Measurements from ENCODE around the gene RUSF1. TPM values are rescaled to one million over a fixed set of nuclear protein-coding genes. Genes with fewer than 3 reads are reported as not detected.

Gene RUSF1
- total RNA-seq, 2 experiments from 2014 or later, result 35.8 to 36.7 TPM

DNA sequence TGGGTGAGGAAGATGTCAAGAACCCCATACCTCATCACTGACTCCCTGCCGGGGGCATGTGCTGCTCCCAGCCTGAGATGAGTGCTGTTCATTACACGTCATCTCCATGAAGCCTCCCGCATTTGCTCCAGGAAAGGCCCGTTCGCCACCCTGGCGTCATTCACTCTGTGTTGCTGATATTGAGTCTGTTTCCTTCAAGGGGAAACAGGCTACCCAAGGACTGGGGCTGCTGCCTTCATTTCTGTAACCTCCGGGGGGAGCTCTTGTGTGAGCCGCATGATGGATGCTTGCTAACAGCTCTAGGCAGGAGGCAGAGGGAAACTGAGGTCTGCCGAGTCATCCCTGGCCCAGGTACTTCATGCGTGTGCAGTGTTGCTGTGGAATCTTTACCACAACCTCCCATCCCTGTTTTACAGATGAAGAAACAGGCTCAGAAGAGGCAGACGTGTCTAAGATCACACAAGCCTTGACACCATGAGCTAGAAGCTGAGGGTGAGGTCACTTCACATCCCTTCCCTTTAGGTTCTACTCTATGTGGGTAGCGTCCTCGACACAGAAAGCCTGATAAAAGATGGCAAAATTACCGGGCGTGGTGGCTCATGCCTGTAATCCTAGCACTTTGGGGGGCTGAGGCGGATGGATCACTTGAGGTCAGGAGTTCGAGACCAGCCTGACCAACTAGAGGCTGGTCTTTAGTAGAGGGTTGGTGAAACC lies 52.4 kb downstream of the RUSF1 start:
- Mint-ChIP-seq H3K4me3 (peak overlapping the region; percentile 89), H3K27me3 (no peaks in the 10 kb centered on the region), H3K9me3 (no peaks in the 10 kb centered on the region), H3K4me1 (ENCODE audit: low read depth) (peaks cover 49% of the 10 kb centered on the region), H3K27ac (peak overlapping the region; percentile 70), H3K36me3 (ENCODE audit: low read depth) (peaks cover 33% of the 10 kb centered on the region)
- POLR2A ChIA-PET, result interaction anchor here (0.6 to 1.7 kb wide), 4 partner anchors 8 to 414 kb away, joined by 3 to 5 read pairs (median 3); no protein-coding TSS in a partner anchor
- intact Hi-C loops (cut with micrococcal nuclease), result loop anchor here (10.0 kb wide), 1 partner anchor 409 kb away; no protein-coding TSS in a partner anchor
- TF ChIP-seq, protein P1, sequence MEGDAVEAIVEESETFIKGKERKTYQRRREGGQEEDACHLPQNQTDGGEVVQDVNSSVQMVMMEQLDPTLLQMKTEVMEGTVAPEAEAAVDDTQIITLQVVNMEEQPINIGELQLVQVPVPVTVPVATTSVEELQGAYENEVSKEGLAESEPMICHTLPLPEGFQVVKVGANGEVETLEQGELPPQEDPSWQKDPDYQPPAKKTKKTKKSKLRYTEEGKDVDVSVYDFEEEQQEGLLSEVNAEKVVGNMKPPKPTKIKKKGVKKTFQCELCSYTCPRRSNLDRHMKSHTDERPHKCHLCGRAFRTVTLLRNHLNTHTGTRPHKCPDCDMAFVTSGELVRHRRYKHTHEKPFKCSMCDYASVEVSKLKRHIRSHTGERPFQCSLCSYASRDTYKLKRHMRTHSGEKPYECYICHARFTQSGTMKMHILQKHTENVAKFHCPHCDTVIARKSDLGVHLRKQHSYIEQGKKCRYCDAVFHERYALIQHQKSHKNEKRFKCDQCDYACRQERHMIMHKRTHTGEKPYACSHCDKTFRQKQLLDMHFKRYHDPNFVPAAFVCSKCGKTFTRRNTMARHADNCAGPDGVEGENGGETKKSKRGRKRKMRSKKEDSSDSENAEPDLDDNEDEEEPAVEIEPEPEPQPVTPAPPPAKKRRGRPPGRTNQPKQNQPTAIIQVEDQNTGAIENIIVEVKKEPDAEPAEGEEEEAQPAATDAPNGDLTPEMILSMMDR (IDR thresholded peaks at IDR 0.05), result peak; percentile 43
- ATAC-seq, result no peak
- CTCF ChIA-PET, result interaction anchor here (0.7 to 2.3 kb wide), 17 partner anchors 11 to 413 kb away, joined by 3 to 13 read pairs (median 4); partner anchors contain the start of genes RUSF1 and ZNF843
- DNase-seq, result peak; percentile 62

DNA sequence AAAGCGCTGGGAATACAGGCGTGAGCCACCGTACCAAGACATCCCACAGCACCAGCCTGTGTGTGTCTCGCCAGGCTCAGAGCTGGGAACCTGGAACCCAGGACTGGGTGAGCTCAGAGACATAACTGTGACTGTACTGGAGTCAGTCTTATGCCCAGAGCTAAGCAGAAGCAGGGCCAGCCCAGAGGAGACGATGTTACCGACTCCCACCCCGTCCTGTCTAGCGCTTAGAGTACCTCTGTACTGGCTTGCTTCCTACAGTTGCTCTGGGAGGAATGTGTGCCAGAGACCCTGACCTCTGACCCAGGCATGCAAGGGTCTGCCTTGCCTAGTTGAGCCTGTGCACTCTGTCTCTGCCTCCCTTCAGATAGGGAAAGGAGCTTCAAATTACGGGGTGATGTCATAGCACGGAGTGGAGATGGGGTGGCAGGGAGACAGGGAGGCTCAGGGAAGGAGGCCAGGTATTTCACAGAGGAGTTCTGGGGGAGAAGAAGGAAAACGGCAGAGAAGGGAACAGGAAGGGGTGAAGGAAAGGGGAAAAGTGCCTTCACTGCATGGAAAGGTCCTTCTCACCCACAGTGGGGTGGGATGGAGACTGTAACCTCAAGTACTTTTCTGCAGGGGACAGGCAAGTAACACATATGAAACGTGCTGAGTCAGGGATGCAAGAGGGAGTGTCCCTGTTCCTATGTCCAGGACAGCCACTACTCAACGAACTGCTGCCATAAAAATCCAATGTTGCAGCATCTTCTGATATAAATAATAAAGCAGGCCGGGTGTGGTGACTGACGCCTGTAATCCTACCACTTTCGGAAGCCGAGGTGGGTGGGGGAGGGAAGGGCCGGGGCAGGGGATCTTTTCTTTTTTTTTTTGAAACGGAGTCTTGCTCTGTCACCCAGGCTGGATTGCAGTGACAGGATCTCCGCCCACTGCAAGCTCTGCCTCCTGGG lies 54.7 kb downstream of the RUSF1 start:
- TF ChIP-seq, protein P1 (IDR thresholded peaks at IDR 0.05), result no peak
- DNase-seq (no peak), ATAC-seq (no peak)
- intact Hi-C loops (cut with micrococcal nuclease), result loop anchor here (10.0 kb wide), 1 partner anchor 411 kb away; no protein-coding TSS in a partner anchor
- no peaks in the 10 kb centered on the region for H3K27me3 Mint-ChIP-seq
- POLR2A ChIA-PET, result interaction anchor here (0.9 kb wide), 1 partner anchor 258 kb away, joined by 3 read pairs; no protein-coding TSS in a partner anchor
- H3K4me3 Mint-ChIP-seq, result no peak overlapping the region
- peak overlapping the region; percentile 49 for H3K27ac Mint-ChIP-seq
- H3K36me3 Mint-ChIP-seq (ENCODE audit: low read depth), result peaks cover 33% of the 10 kb centered on the region
- peaks cover 41% of the 10 kb centered on the region for H3K4me1 Mint-ChIP-seq (ENCODE audit: low read depth)
- no peaks in the 10 kb centered on the region for H3K9me3 Mint-ChIP-seq
- CTCF ChIA-PET, result interaction anchor here (1.4 kb wide), 1 partner anchor 10 kb away, joined by 7 read pairs; the partner anchor contains the start of gene ZNF843

DNA sequence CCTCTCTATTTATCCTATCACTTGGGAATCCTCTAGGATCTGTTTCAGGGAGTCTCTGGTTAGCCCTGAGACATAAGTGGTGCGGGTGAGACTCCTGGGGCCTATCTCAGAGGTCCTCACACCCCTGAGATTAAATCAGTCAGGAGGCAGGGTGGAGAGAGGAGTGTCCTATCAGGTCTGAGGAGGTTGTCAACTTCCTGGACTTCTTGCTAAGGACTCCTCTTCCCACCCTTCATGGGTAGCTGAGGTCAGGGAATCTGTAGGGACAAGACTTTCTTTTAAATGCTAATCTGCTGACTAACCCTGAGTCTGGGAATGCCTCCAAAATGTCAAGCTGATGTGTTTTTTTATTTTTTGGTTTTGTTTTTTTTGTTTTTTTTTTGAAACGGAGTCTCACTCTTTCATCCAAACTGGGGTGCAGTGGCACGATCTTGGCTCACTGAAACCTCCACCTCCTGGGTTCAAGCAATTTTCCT lies 55.5 kb downstream of the RUSF1 start:
- intact Hi-C loops (cut with micrococcal nuclease), result loop anchor here (10.0 kb wide), 1 partner anchor 412 kb away; no protein-coding TSS in a partner anchor
- H3K4me1 Mint-ChIP-seq (ENCODE audit: low read depth), result peaks cover 36% of the 10 kb centered on the region
- ATAC-seq, result no peak
- H3K9me3 Mint-ChIP-seq, result no peaks in the 10 kb centered on the region
- ChIA-PET POLR2A (interaction anchor here (0.6 to 0.9 kb wide), 2 partner anchors 257 to 363 kb away, joined by 3 read pairs; no protein-coding TSS in a partner anchor), CTCF (interaction anchor here (1.3 to 1.4 kb wide), 3 partner anchors 9 to 416 kb away, joined by 3 to 7 read pairs (median 3); partner anchors contain the start of gene ZNF843)
- H3K36me3 Mint-ChIP-seq (ENCODE audit: low read depth), result peaks cover 26% of the 10 kb centered on the region
- no peak overlapping the region for H3K4me3 Mint-ChIP-seq
- TF ChIP-seq, protein P1 (IDR thresholded peaks at IDR 0.05), result no peak
- DNase-seq, result no peak
- H3K27me3 Mint-ChIP-seq, result no peaks in the 10 kb centered on the region
- no peak overlapping the region for H3K27ac Mint-ChIP-seq

DNA sequence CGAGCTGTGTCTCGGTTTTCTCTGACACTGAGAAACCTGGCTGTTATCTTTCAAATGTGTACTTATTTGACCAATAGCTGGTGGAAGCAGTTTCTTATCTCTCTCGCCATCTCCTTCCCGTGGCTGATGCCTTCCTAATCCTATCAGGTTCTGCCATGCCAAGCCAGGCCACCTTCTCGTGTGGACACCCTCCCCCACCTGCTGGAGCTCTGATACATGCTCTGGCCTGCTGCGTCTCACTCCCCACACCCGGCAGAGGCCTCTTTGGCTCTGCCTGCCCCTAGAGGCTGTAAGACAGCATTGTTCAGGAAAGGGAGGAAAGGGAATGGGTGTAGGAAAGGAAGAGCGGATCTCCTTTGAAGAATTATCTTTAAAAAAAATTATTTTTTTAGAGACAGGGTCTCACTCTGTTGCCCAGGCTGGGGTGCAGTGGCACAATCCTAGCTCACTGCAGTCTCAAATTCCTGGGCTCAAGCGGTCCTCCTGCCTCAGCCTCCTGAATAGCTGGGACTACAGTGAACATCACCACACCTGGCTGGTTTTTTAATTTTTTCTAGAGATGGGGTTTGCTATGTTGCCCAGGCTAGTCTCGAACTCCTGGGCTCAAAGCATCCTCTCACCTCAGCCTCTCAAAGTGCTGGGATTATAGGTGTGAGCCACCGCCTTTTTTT lies 56.4 kb downstream of the RUSF1 start:
- Mint-ChIP-seq H3K4me1 (ENCODE audit: low read depth) (peaks cover 30% of the 10 kb centered on the region), H3K27ac (no peak overlapping the region), H3K4me3 (no peak overlapping the region), H3K27me3 (no peaks in the 10 kb centered on the region), H3K36me3 (ENCODE audit: low read depth) (peaks cover 19% of the 10 kb centered on the region), H3K9me3 (no peaks in the 10 kb centered on the region)
- no peak for DNase-seq
- intact Hi-C loops (cut with micrococcal nuclease), result loop anchor here (10.0 kb wide), 1 partner anchor 413 kb away; no protein-coding TSS in a partner anchor
- ChIA-PET CTCF (interaction anchor here (1.1 to 1.6 kb wide), 4 partner anchors 8 to 417 kb away, joined by 3 to 9 read pairs (median 4); no protein-coding TSS in a partner anchor), POLR2A (interaction anchor here (0.7 to 1.4 kb wide), 4 partner anchors 8 to 250 kb away, joined by 3 to 5 read pairs (median 4); no protein-coding TSS in a partner anchor)
- peak; percentile 38 for ATAC-seq
- TF ChIP-seq, protein P1 (IDR thresholded peaks at IDR 0.05), result no peak
